Kidney glomerular epithelial cell (primary cell): ENCODE data around the gene TJP2.
"Not testable (repeated sequence)": the region's sequence is repeated elsewhere in the genome, so short reads cannot be mapped to it uniquely, and the experiment has no call there.

Experiments
- DNase-seq: peaks from one replicate; lab custom pipeline; 2025; lab: John Stamatoyannopoulos, UW

TJP2 gene

DNA sequence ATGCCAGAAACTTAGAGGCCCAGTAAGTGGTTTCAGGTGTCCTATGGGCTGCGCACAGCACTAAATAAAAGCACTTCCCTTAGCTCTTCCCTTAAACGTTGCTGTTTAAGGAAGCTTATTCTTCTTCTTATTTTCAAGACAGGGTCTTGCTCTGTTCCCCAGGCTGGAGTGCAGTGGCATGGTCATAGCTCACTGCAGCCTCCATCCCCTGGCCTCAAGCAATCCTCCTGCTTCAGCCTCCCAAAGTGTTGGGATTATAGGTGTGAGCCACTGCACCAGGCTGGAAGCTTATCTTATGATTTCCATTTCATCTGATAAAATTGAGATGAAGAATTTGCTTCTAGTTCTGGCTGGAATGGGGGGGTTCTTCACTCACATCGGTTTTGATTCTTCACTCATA is 15.6 kb upstream of the TJP2 start:
- DNase-seq: no peak

DNA sequence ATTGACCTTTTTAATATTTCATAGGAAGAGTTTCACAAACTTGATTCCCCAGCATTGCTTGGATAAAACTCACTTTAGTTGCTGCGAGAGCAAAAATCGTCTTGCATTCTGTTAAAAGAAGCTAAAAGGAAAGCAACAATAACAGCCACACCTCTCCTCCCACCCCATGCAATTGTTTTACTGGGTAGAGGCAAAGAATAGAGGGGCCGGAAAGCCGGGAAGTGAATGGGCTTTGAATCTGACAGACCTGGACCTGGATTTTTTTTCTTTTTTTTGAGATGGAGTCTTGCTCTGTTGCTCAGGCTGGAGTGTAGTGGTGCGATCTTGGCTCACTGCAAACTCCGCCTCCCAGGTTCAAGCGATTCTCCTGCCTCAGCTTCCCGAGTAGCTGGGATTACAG is 9.5 kb upstream of the TJP2 start:
- DNase-seq: not testable (repeated sequence)

GRCh38 chr9:69165581-69165980 is 8.5 kb upstream of the TJP2 start:
- no peak for DNase-seq

- DNase-seq: peak; percentile 20
These were observed 5.3 kb upstream of the TJP2 start for GRCh38 chr9:69168709-69169217.

GRCh38 chr9:69170231-69170630 is 3.8 kb upstream of the TJP2 start:
- DNase-seq: no peak

DNA sequence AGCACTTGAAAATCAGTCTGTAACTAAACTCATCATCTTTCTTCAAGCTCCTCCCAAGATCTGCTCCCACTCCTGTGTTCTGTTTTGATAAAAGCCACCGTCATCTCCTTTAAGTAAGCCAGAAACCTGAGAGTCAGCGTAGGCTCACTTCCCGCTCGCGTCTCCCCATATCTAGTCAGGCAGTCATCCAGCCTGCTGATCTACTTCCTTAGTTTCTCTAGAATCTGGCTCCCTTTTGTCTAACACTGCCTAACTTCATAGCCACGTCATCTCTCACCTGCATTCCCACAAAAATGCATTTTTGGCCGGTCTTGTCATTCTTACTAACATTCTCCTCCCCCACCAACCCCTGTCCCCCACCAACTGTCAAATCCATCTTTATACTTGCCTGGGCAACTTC is 3.0 kb upstream of the TJP2 start:
- no peak for DNase-seq

- DNase-seq: no peak
These were observed 2.6 kb upstream of the TJP2 start for GRCh38 chr9:69171517-69171916.

GRCh38 chr9:69172895-69173294 is 1.2 kb upstream of the TJP2 start:
- DNase-seq: no peak

DNA sequence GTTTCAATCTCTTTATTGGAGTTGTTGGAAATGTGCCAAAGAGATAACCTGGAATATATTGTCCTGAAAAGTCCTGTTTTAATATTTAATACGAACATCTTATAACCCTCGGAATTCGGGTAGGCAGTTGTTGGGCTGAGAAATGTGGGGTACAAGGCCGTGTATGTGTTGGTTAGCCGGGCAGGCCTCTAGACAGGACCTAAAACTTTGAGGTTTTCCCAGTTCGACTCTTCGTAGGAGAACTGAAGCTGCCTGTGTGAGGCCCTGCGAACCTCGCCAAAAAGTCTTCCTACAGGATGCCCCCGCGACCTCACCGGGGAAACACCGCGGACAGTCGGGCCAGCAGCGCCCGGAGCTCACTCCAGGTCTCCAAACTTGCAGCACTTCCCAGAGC is 583 bp upstream of the TJP2 start:
- peak; percentile 38 for DNase-seq

- DNase-seq: peak; percentile 94
These were observed 763 bp downstream of the TJP2 start for GRCh38 chr9:69174616-69175463.

DNA sequence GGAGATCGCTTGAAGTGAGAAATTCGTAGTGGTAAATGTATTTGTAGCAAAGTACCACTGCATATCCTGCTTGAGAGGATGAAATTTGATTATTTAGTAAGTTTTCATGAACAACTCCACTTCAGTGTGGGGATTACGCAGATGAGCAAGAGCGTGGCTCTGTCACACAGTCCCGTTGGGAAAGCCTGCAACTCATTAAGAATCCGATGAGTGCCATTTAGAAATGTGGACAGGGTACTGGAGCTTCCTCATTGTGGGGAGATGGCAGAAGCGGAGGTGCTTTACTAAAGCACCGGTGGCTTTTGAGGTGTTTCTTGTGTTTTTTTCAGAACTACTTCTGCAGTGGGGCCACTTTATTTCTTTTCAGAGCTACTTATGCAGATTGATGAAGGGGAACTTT is 1.4 kb downstream of the TJP2 start:
- DNase-seq: no peak

- DNase-seq: no peak
These were observed 2.5 kb downstream of the TJP2 start for GRCh38 chr9:69176471-69177171.

DNA sequence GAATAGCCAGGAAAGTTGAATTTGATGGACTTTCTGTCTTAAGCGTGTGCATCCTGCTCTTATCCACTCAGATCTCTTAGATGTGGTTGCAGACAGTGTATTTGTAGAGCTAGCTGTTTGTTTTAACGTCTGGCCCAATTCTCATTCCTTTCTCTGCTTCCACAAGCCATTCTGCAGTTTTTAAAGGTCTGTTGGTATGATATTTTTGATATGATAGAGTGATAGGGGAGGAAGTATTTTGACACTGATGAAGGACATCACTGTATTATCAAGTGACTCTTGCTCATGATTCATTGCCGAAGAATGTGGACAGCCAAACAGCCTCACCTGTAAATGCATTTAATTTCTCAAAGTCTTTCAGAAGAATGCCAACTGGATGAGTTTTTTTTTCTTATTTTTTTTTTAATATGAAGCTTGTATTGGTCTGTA is 4.5 kb downstream of the TJP2 start:
- peak; percentile 68 for DNase-seq

DNA sequence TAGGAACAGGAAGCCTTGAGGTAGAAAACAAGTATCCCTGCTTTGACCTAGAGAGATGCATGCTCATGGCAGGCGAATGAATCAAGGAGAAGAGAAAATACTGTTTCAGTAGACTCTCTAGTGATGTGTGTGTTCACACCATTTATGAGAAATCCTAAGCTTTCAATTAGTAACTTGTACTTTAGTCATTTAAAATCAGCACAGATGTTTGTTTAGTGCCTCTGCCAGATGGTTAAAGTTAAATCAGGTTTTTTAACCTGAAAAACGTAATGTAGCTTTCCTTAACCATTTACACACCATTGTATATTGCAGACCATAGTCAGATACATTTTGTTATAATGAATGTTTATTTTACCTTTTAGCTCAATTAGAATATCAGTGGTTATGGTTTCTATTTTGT is 5.0 kb downstream of the TJP2 start:
- peak; percentile 68 for DNase-seq

GRCh38 chr9:69180200-69180599 is 6.1 kb downstream of the TJP2 start:
- DNase-seq: no peak

DNA sequence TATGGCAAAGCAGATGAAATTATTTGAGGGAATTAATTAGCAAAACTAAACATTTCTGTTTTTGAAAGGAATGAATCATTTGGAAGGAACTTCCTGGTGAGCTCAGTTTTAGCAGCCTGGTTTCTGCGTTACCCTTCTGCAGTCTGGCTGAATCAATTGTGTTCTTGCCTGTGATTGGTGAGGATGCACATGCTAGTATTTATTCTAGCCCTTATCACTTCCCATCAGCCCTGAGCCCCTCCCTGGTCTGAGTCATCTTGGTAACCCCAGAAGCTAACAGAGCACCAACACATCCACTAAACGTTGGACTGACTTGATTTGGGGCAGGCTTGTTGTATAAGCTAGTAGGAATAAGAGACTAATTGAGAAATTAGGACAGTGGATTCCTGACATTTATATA is 6.6 kb downstream of the TJP2 start:
- peak; percentile 89 for DNase-seq

GRCh38 chr9:69181908-69182353 is 7.9 kb downstream of the TJP2 start:
- DNase-seq: no peak

DNA sequence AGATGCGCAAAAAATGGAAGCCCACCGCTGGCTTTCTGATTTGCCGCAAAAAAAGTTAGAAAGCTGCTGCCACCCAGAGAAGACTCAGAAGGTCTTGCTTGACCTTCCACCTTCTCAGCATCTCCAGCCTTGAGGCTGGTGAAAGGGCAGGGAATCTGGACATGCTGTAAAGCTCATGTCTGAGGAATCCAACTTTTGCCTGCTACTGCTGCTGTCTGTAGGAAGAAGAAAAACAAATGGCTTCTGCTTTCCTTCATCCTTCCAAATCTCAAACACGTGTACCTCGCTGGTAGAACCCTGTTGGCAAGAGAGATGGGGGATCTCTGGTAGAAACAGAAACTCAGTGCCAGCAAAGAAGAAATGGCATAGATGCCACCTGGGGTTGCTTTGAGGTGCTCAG is 10.2 kb downstream of the TJP2 start:
- no peak for DNase-seq

DNA sequence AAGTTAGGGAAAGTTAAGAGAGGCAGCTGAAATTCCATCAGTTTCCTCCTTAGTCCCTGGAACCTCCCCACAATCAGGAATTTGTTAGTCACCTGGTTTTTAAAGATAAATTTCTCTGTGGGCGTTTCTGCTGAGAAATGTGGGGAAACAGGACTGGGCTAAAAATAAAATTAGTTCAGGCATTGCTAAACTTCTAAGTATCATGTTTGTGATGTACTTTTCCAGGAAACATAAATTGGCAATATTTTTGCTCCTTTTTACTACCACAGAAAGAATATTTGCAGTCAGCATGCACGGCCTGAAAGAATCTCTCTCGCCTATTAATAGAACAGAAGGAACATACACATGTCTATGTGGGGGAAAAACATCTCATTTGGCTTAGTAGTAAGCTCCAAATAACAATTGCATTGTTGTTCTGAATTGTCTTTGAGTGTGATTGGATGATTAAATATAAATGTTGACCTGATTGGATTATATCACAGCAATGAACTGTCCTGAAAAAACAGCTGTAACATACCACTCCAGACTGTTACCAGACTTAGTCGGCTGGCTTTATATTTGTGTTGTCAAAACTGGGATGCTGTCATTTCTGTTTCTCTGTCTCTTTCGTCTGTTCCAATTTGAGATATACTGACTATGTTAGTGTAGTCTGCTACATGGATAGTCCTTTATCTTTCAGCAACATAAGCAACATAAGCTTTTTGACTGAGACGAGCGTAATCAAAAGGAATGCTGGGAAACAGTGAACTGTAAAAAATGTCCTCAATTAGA is 12.9 kb downstream of the TJP2 start:
- DNase-seq: peak; percentile 36

- DNase-seq: no peak
These were observed 14.9 kb downstream of the TJP2 start for GRCh38 chr9:69188975-69189374.

- no peak for DNase-seq
These were observed 16.2 kb downstream of the TJP2 start for GRCh38 chr9:69190086-69190862.

DNA sequence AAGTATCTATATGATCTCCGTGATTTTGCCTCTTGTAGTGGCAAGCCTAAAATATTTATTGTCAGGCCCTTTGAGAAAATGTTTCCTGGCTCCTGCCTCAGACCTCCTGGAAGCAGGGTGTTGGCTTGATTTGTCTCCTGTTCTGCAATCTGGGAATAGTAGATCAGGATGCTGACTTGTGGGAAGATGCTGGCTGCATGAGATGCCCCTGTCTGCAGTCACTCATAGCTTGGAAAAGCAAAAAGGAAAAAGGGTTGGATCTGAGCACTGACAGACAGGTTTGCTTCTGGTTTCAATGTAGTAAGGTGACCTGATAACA is 16.7 kb downstream of the TJP2 start:
- DNase-seq: no peak
